HG02759 (cell line): Measurements from ENCODE around the gene TMEM271.

Source experiments
- ATAC-seq: cut with Tn5 transposase; IDR thresholded peaks from one replicate; pipeline ENCODE4 v1.9.1; 2021; ENCODE audit warnings: mild to moderate bottlenecking, moderate library complexity; ENCODE audit not compliant: unreplicated experiment

TMEM271 gene

GRCh38 chr4:576245-576821 lies at the start of gene TMEM271:
TMEM271 (minus strand) TSS chr4:576295; CDS start chr4:576062, 233 bp downstream.
- no peak for ATAC-seq

GRCh38 chr4:625631-626161 lies 49.6 kb upstream of the TMEM271 start:
- ATAC-seq, result no peak

- no peak for ATAC-seq
Observed at GRCh38 chr4:624705-625590, 48.9 kb upstream of the TMEM271 start, which contains the start of gene PDE6B. PDE6B (plus strand) TSS chr4:625573; CDS start chr4:625627, 54 bp downstream.

GRCh38 chr4:623914-624566 lies 47.9 kb upstream of the TMEM271 start:
- no peak for ATAC-seq

- ATAC-seq, result no peak
Observed at GRCh38 chr4:622996-623913, 47.2 kb upstream of the TMEM271 start.

- ATAC-seq, result no peak
Observed at GRCh38 chr4:622071-622995, 46.2 kb upstream of the TMEM271 start.

GRCh38 chr4:621296-622070 lies 45.4 kb upstream of the TMEM271 start:
- ATAC-seq, result no peak

- no peak for ATAC-seq
Observed at GRCh38 chr4:620851-621261, 44.8 kb upstream of the TMEM271 start.

- no peak for ATAC-seq
Observed at GRCh38 chr4:620201-620600, 44.1 kb upstream of the TMEM271 start.

GRCh38 chr4:617644-618641 lies 41.8 kb upstream of the TMEM271 start:
- ATAC-seq, result no peak

GRCh38 chr4:616911-617643 lies 41.0 kb upstream of the TMEM271 start:
- no peak for ATAC-seq

- ATAC-seq, result no peak
Observed at GRCh38 chr4:616091-616490, 40.0 kb upstream of the TMEM271 start.

GRCh38 chr4:613126-613525 lies 37.0 kb upstream of the TMEM271 start:
- ATAC-seq, result no peak

- ATAC-seq, result no peak
Observed at GRCh38 chr4:612749-613125, 36.6 kb upstream of the TMEM271 start.

GRCh38 chr4:612052-612748 lies 36.1 kb upstream of the TMEM271 start:
- no peak for ATAC-seq
